Posterior vena cava (tissue), 2 donors: ENCODE data around the gene DIP2C. TPM values are rescaled to one million over a fixed set of nuclear protein-coding genes. Genes with fewer than 3 reads are reported as not detected.

Source experiments
- DNase-seq: peaks from one replicate; pipeline ENCODE4 v3.0.0-alpha.2; 2020; ENCODE audit warnings: low spot score
- intact Hi-C, 2 donors: fragments of 100-400 bp; cut with DNase I; formaldehyde crosslinking; loops; one replicate each; pipeline versions ENCODE4 v1.14.1 to v1.14.2; 2022 to 2023
- long read RNA-seq, 2 donors: library from polyadenylated mRNA; unstranded; transcript quantifications; one replicate each; pipeline ENCODE4 v2.0.0, GENCODE V29; 2020 to 2021
- total RNA-seq, 2 donors: library from RNA; stranded (reverse); fragmentation: NEBNext Ultra II Directional; extraction: Animal tissue kit (Norgen Biotek cat#: 25700); gene quantifications; one replicate each; pipeline ENCODE4 v1.2.1, GENCODE V29; 2021
- donor health status: DM: yes; HTN: yes; CAD: no.
- donor health status: DM: yes; HTN: yes; CAD: no.

The DIP2C gene, protein sequence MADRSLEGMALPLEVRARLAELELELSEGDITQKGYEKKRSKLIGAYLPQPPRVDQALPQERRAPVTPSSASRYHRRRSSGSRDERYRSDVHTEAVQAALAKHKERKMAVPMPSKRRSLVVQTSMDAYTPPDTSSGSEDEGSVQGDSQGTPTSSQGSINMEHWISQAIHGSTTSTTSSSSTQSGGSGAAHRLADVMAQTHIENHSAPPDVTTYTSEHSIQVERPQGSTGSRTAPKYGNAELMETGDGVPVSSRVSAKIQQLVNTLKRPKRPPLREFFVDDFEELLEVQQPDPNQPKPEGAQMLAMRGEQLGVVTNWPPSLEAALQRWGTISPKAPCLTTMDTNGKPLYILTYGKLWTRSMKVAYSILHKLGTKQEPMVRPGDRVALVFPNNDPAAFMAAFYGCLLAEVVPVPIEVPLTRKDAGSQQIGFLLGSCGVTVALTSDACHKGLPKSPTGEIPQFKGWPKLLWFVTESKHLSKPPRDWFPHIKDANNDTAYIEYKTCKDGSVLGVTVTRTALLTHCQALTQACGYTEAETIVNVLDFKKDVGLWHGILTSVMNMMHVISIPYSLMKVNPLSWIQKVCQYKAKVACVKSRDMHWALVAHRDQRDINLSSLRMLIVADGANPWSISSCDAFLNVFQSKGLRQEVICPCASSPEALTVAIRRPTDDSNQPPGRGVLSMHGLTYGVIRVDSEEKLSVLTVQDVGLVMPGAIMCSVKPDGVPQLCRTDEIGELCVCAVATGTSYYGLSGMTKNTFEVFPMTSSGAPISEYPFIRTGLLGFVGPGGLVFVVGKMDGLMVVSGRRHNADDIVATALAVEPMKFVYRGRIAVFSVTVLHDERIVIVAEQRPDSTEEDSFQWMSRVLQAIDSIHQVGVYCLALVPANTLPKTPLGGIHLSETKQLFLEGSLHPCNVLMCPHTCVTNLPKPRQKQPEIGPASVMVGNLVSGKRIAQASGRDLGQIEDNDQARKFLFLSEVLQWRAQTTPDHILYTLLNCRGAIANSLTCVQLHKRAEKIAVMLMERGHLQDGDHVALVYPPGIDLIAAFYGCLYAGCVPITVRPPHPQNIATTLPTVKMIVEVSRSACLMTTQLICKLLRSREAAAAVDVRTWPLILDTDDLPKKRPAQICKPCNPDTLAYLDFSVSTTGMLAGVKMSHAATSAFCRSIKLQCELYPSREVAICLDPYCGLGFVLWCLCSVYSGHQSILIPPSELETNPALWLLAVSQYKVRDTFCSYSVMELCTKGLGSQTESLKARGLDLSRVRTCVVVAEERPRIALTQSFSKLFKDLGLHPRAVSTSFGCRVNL (N-terminal part only)
- 10 to 100 TPM; 39.3 to 45.6 TPM for total RNA-seq
- long read RNA-seq, donor 1, partial matches to known transcripts, result 12 of 27 reads
- long read RNA-seq, donor 1, other reads (novel, unspliced or antisense), result 15 of 27 reads
- long read RNA-seq, donor 2, partial matches to known transcripts, result 15 of 38 reads
- long read RNA-seq, donor 2, other reads (novel, unspliced or antisense), result 23 of 38 reads

DNA sequence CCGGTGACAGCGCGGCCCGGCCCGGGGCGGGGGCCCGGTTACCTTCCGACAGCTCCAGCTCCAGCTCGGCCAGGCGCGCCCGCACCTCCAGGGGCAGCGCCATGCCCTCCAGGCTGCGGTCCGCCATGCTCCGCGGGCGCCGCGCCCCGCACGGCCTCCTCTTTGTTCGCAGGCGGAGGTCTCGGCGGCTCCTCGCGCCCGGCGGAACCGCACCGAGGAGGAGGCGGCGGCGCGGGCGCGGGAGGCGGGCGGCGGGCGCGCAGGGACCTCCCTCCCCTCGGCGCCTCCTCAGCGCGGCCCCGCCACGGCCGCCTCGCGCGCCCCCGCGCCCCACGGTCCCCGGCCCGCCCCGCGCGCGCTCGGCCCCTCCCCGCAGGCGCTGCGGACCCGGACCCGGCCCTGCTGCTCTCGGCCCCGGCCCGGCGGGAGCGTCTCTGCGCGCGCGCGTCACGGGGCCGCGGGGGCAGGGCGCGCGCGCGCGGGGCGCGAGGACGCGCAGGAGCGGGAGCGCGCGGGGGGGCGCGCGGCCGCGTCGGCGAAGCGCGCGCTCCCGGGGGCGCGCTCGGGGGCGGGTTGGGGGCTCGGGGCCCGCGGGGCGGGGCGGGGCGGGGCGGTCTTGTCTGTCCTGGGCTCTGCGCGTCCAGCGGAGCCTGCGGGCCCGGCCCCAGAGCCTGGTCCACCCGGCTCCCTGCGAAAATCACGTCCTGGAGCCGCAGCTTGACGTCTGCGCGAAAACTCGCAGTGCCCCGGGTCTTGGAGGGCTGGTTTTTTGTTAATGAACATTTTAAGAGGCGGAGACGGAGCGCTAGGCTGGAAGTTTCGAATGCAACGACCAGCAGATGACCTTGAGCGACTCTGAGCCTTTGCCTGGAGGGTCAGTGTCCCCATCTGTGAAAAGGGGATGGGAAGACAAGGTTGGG is at the start of gene DIP2C:
TSS of gene DIP2C (minus strand) at position 217 of the 920 bp plus-strand sequence. CDS start at position 127, 90 bp downstream.
- DNase-seq, result peak; percentile 91
- intact Hi-C loops, result loop anchor here (5.0 to 10.0 kb wide), 3 partner anchors 105 to 185 kb away; no protein-coding TSS in a partner anchor

DNA sequence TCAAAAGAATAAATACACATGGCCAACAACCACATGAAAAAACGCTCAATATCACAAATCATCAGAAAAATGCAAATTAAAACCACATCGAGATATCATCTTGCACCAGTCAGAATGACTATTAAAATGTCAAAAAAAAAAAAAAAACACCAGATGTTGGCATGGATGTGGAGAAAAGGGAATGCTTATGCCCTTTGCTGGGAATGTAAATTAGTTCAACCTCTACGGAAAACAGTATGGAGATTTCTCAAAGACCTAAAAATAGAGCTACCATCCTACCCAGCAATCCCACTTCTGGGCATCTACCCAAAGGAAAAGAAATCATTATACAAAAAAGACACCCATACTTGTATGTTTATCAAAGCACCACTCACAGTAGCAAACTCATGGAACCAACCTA is 45.0 kb upstream of the DIP2C start:
- DNase-seq, result no peak

DNA sequence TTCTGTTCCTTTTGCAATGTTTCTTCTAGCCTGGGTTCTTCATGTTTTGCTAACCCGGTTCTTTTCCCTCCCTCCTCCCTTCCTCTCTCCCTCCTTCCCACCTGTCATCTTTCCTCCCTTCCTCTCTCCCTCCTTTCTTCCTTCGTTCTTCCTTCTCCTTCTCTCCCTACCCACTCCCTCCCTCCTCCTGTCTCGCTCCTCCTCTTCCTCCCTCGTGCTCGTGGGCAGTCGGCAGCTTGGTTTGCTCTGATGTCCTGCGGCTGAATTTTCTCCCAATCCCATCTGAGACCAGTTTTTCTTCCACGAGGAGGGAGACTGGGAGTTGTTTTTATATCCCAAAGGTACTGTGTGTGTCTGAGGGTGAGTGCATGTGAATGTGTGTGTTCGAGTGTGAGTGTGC is 43.6 kb upstream of the DIP2C start:
- intact Hi-C loops, result no loop called here
- DNase-seq, result no peak

More for the DNA sequence above, 45.0 kb upstream of the DIP2C start:
- intact Hi-C loops, result no loop called here

DNA sequence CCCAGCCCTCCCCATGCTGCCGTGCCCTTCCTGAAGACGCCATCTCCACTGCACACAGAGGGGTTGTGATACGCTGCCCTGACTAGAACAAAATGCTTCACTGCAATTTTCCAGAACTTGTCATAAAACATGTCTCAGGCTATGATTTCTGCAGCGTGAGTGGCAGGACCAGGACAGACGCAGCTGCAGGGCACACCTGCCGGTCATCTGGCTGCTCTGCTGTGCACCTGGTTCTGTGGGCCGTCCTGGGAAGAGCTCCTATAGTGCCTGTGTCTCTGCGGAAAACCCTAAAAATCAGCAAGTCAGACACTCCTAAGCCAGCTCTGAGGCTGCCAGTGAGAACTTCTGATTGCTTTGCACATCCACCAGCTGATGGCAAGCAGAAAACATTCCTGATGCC is 39.7 kb upstream of the DIP2C start:
- intact Hi-C loops, result no loop called here
- DNase-seq, result no peak

DNA sequence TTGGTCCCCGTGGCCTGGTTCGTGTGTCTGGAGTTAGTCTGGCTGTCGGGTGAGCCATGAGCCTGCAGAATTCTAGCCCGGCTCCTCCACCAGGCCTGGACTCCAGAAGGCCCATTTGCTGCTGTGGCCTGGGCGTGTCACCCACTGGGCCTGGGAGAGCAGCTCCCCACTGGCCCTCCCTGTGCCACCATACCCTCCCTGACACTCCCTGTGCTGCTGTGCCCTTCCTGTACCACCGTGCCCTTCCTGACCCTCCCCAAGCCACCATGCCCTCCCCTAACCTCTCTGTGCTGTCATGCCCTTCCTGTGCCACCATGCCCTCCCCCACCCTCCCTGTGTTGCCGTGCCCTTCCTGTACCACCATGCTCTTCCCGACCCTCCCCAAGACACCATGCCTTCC is 39.1 kb upstream of the DIP2C start:
- intact Hi-C loops, result no loop called here
- no peak for DNase-seq

DNA sequence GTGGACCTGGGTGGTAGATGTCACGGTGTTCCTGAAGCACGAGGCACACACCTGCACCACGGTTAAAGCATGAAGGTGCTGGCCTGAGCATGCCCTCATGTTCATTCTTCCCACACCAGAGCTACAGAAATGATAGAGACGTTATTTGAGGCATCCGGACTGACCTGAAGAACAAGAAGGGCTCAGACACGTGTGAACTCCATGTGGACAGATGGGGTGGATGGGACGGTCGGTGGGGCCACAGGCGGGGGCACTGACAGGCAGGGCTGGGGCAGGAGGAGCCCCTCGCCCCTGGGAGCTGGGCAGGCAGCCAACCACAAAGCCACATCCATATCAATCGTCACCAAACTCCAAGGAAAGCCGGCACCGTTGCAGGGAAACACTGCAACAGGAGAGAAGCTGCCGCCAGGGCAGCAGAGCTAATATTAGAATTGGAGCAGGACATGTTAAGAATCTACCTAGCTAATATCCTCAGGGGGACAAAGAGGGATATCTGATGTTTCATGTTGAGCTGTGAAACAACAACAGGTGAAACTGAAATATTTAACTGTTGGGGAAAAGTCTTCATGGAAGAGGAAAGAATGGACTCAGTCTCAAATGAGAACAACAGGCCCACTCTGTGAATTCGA is 37.8 kb upstream of the DIP2C start:
- no peak for DNase-seq
- intact Hi-C loops, result no loop called here

DNA sequence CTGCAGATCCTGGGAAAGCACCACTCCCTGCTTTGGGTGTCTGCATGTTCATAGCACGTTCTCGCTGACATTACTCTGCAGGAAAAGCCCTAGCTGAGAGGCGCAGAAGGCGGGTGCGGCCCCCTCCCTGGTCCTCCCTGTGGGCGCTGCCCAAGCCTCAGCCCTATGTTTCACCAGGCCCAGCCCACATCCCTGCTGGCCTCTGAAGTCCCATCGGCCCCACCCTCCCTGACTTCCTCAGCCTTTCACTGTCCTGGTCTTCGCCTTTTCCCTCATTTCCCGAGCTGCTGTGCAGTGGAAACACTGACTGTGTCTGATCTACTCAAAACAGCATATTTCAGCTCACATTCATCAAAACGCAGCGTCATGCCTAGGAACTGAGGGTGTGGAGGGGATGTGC is 36.3 kb upstream of the DIP2C start:
- DNase-seq, result no peak
- intact Hi-C loops, result no loop called here

DNA sequence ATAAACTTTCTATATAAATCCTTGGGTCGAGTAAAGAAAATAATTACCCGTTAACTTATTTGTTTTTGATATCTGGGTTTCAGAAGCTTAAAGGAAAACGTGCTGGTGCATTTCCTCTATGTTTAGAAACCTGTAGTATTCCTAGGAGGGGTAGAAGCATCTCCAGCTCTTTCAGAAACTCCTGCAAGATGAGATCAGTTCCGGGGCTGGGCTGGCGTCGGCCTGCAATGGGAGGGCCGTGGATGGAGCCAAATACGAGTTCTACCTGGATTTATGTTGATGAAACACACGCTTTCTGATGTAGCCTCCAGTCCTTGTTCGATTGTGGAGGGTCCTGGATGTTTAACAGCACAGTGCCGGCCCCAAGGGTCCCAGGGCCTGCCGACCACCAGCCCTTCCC is 35.8 kb upstream of the DIP2C start:
- intact Hi-C loops, result no loop called here
- no peak for DNase-seq

DNA sequence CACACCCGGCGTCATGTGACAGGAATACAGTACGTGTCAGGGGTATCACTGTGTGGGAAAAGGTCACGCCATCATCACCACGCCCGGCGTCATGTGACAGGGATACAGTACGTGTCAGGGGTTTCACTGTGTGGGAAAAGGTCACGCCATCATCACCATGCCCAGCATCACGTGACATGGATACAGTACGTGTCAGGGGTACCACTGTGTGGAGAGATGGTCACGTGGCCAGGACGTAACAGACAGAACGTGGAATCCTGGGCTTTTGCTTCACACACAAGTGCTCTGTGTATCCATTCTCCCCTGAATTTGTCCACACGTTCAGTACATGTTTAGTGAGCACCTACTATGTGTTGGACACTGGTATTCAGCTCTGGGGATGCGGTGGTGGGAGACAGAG is 34.5 kb upstream of the DIP2C start:
- no peak for DNase-seq
- intact Hi-C loops, result no loop called here

DNA sequence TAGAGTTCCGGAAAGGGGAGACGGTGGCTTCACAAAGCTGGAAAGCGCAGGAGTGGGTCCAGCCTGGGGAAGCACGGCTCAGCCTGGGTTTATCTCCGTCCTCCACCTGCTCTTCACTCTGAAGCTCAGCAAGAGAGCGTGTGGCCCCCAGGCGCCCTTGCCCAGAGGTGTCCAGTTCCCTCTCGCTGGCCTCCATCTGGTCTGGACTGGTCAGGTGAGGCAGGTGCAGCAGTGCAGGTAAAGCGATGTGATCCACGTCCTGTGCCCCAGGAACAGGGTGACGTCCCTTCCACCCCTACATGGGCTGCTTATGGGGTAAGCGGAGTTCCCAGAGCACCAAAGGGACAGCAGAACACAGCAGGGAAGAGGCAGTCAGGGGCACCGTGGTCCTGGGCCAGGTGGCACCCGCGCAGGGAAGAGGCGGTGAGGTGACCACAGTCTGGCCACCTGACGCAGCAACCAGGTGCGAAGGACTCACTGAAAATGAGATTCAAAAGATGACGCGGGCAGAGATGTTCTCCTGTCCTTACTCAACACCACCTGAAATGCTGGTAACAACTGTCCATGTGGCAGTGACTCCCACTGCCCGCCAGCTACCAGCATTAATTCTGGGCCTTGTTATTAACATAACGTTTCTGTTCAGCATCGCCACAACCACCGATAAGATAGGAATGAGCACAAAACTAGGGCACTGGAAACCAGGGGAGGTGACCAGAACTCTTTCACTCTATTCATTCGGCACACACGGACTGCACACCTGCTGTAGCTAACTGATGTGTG is 33.0 kb upstream of the DIP2C start:
- intact Hi-C loops, result no loop called here

DNA sequence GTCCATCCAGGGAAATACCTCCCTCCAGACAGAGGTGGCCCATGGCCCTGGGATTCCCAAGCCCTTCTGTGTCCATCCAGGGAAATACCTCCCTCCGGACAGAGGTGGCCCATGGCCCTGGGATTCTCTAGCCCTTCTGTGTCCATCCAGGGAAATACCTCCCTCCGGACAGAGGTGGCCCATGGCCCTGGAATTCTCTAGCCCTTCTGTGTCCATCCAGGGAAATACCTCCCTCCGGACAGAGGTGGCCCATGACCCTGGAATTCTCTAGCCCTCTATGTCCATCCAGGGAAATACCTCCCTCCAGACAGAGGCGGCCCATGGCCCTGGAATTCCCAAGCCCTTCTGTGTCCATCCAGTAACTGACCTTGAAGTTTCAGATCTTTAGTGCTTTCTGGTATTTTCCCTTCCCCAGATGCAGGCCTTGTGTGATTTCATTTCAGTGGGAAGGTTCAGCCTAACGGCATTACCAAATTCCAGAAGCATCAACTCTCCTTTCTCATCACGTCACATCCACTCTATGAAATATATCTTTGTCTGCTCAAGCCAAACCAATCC is 28.8 kb upstream of the DIP2C start:
- DNase-seq, result no peak
- intact Hi-C loops, result no loop called here

More for the DNA sequence above, 33.0 kb upstream of the DIP2C start:
- no peak for DNase-seq

DNA sequence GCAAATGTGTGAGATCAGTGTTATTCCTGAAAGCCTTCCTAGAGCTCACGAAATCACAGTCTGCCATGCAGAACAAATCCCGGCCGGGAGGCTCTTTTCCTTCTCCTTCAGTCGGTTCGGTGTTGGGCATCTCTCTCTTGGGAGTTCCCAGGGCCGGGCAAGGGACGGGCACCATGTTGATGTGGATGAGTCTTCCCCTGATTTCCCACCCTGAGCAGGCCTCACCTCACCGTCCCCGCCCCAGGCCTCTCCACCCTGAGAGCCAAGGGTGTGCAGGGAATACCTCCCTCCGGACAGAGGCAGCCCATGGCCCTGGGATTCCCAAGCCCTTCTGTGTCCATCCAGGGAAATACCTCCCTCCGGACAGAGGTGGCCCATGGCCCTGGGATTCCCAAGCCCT is 28.0 kb upstream of the DIP2C start:
- intact Hi-C loops, result no loop called here

DNA sequence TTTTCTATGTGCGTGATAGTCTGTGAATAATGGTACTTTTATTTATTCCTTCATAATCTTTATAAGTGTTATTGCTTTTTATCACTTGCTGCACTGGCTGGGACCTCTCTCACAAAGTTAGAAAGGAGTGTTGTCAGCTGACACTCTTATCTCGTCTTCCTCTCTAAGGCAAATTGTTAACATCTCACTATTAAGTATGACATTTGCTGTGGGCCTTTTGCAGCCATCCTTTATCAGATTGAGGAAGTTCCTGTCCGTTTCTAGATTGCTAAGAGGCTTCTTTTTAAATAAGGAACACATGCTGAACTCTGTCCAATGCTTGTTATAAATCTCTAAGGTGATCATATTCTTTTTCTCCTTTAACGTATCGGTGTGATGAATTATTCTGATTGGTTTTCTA is 27.4 kb upstream of the DIP2C start:
- DNase-seq, result no peak
- intact Hi-C loops, result no loop called here

More for the DNA sequence above, 28.0 kb upstream of the DIP2C start:
- no peak for DNase-seq

DNA sequence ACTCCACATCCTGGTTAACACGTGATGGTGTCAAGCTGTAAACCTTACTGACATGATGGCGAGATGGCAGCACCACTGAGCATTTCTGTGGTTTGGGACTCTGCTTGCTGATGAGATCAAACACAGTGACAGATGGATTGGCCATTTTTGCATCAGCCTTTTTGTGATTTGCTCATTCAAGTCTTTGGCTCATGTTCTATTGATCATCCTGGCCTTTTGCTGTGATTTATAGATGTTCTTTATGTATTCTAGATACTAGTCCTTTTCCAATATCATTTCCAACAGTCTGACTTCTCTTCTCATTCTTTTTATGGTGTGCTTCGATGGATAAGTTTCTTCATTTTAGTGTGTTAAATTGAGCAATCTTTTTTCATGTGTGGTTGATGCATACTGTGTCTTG is 24.7 kb upstream of the DIP2C start:
- no peak for DNase-seq
- intact Hi-C loops, result no loop called here

DNA sequence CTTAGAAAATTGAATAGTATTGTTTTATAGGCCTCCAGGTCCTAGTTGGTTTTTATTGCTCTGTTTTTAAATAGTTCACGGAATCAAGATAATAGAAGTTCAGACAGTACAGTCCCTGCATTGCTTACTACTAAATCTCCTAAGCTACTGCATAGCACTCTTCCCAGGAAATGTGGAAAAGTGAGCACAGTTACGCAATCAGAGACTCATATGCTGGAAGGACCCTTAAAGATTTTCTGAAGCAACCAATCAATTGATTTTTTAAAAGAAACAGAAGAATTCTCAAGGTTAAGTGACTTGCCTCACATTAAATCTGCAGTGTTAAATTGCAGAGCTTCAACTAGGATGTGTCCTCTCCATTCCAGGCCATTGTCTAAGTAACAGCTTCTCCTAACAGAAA is 23.1 kb upstream of the DIP2C start:
- DNase-seq, result no peak
- intact Hi-C loops, result no loop called here

DNA sequence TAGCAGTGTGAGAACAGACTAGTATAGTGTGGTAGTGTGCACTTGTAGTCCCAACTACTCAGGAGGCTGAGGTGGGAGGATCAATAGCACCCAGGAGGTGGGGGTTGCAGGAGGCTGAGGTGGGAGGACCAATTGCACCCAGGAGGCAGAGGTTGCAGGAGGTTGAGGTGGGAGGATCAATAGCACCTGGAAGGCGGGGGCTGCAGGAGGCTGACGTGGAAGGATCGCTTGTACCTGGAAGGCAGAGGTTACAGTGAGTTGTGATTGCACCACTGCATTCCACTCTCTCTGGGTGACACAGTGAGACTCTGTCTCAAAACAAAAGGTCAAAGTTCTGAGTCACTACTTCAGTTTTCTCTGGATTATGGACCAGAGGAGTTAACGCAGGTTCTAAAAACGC is 22.6 kb upstream of the DIP2C start:
- no peak for DNase-seq

DNA sequence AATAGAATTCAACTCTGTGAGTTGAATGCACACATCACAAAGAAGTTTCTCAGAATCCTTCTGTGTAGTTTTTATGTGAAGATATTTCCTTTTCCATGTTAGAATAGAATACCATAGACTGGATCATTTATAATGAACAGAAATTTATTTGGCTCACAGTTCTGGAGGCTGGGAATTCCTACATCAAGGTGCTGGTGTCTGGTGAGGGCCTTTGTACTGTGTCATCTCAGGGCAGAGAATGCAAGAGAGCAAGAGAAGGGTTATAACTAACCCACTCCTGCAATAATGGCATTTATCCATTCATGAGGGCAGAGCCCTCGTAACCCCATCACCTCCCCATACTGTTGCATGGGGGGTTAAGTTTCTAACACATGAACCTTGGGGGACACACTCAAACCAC is 18.4 kb upstream of the DIP2C start:
- intact Hi-C loops, result no loop called here
- DNase-seq, result no peak

More for the DNA sequence above, 22.6 kb upstream of the DIP2C start:
- intact Hi-C loops, result no loop called here
